Natural killer cell treated with Interleukin-12 subunit alpha and Interleukin-12 subunit beta and Interleukin-15 and Interleukin-18, amount 100 ng/mL, for 72 hours (primary cell): ENCODE results near the gene TNFRSF18. TPM values are rescaled to one million over a fixed set of nuclear protein-coding genes. Genes with fewer than 3 reads are reported as not detected.
A peak's percentile ranks its signal among the peaks of the same experiment; 100 is the strongest.
"Not testable (repeated sequence)": the region's sequence is repeated elsewhere in the genome, so short reads cannot be mapped to it uniquely, and the experiment has no call there.

ENCODE experiments used
- ATAC-seq, 2 donors: fragments of 150-1000 bp; cut with Tn5 transposase in 1 of 2; sonication (Bioruptor Pico), chemical (Tn5 transposase) in 1 of 2; 2 replicates each; pipeline ENCODE4 v1.10.0; 2021
- DNase-seq: peaks from one replicate; pipeline ENCODE4 v3.0.0; 2022; ENCODE audit warnings: low spot score
- H3K27ac Mint-ChIP-seq, 2 donors: 1 replicate in 1 of 2; 2 replicates in 1 of 2; pipeline ENCODE4 v1.8.0; 2022; ENCODE audit warnings: mixed read lengths in 2 of 2, mild to moderate bottlenecking in 1 of 2, moderate library complexity in 1 of 2
- H3K27me3 Mint-ChIP-seq, 2 donors: 1 replicate in 1 of 2; 2 replicates in 1 of 2; pipeline ENCODE4 v1.8.0; 2022; ENCODE audit warnings: mixed read lengths in 2 of 2
- H3K36me3 Mint-ChIP-seq: one replicate; pipeline ENCODE4 v1.8.0; 2022; ENCODE audit warnings: mixed read lengths
- H3K4me1 Mint-ChIP-seq, 2 donors: 1 replicate in 1 of 2; 2 replicates in 1 of 2; pipeline ENCODE4 v1.8.0; 2022; ENCODE audit warnings: low read depth in 2 of 2, mixed read lengths in 2 of 2, mild to moderate bottlenecking in 1 of 2
- H3K4me3 Mint-ChIP-seq: one replicate; pipeline ENCODE4 v1.8.0; 2022; ENCODE audit warnings: mixed read lengths
- H3K9me3 Mint-ChIP-seq: 2 replicates; pipeline ENCODE4 v1.8.0; 2022; ENCODE audit warnings: mixed read lengths
- total RNA-seq, 2 donors: library from RNA; stranded (reverse); gene quantifications; one replicate each; pipeline ENCODE4 v1.2.3, GENCODE V29; 2022

The TNFRSF18 gene
- total RNA-seq, 2 donors from 2014 or later = 295 to 591 TPM

DNA sequence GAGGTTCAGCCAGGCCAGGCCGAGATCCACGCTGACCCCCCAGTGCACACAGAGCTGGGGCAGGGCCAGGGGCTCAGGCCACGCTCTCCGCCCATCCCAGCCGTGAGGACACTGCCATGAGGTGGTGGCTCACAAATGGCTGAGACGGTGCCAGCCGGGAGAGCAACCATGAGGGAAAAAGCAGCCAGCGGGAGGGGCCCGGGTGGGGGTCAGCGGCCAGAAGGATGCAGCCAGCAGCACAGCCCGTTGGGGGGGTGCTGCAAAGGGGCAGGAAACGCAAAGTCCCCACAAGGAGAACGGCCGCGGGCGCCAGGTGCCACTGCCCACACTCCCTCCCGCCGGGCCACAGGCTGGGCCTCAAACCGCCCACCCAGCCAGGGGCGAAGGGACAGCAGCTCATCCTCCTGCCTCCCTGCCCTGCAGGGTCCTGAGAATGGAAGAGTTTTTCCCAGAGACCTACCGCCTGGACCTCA, 24.4 kb downstream of the TNFRSF18 start:
- peaks cover 8 to 25% of the 10 kb centered on the region in 2 donors for H3K4me1 Mint-ChIP-seq
- H3K27me3 Mint-ChIP-seq = peaks cover 4 to 6% of the 10 kb centered on the region in 2 donors
- no peak for ATAC-seq
- H3K9me3 Mint-ChIP-seq = no peaks in the 10 kb centered on the region
- H3K4me3 Mint-ChIP-seq = no peak overlapping the region
- no peaks in the 10 kb centered on the region for H3K36me3 Mint-ChIP-seq
- peak; percentile 51 for DNase-seq
- H3K27ac Mint-ChIP-seq = no peak overlapping the region

- H3K27ac Mint-ChIP-seq = no peak overlapping the region
- ATAC-seq (no peak), DNase-seq (peak; percentile 56)
- H3K4me1 Mint-ChIP-seq = peaks cover 8 to 28% of the 10 kb centered on the region in 2 donors
- H3K27me3 Mint-ChIP-seq = peaks cover 9% of the 10 kb centered on the region in 2 donors
- no peaks in the 10 kb centered on the region for H3K9me3 Mint-ChIP-seq
- no peak overlapping the region for H3K4me3 Mint-ChIP-seq
- H3K36me3 Mint-ChIP-seq = no peaks in the 10 kb centered on the region
Observed at GRCh38 chr1:1181129-1181937, 25.1 kb downstream of the TNFRSF18 start.

- DNase-seq = peak; percentile 56
- Mint-ChIP-seq H3K9me3 (no peaks in the 10 kb centered on the region), H3K27ac (no peak overlapping the region), H3K4me1 (peaks cover 8 to 23% of the 10 kb centered on the region in 2 donors), H3K4me3 (no peak overlapping the region), H3K36me3 (no peaks in the 10 kb centered on the region), H3K27me3 (peaks cover 9 to 13% of the 10 kb centered on the region in 2 donors)
- ATAC-seq = no peak
Observed at GRCh38 chr1:1179983-1180861, 26.2 kb downstream of the TNFRSF18 start.

DNA sequence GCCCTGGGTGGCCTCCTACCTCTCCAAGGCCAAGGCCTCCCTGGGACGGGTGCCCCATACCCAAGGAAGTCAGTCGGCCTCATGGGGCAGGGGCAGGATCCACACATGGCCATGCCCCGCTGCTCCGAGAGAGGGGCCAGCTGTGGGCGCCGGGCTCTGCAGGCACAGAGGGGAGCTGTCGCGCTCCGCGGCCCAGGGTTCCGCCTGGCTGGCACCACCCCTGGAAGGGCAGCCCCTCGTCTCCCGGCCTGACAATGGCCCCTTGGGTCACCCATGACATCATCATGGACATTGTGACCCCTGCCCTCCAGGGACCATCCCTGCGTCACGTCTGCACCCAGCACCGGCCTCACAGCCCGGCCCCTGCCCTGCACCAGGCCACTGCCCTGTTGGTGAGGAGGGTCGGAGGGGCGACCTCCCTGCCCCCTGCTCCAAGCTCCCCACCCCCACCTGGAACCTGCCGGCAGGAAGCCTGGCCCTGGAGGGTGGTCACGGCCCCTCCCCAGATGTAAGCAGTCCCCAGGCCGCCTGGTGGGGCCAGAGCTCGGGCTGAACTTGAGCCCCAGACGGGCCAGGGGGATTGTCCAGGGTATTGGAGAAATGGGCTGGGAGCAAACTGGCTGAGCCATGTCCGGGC, 26.9 kb downstream of the TNFRSF18 start:
- peaks cover 8 to 23% of the 10 kb centered on the region in 2 donors for H3K4me1 Mint-ChIP-seq
- H3K36me3 Mint-ChIP-seq = no peaks in the 10 kb centered on the region
- no peaks in the 10 kb centered on the region for H3K9me3 Mint-ChIP-seq
- H3K27ac Mint-ChIP-seq = no peak overlapping the region
- H3K27me3 Mint-ChIP-seq = peaks cover 9 to 13% of the 10 kb centered on the region in 2 donors
- H3K4me3 Mint-ChIP-seq = no peak overlapping the region
- no peak for DNase-seq
- peak in 1 of 2 donors; percentile 26 for ATAC-seq

- DNase-seq (peak; percentile 55), ATAC-seq (peak in 1 of 2 donors; percentile 2)
- Mint-ChIP-seq H3K36me3 (no peaks in the 10 kb centered on the region), H3K4me1 (peaks cover 8 to 23% of the 10 kb centered on the region in 2 donors), H3K27me3 (peaks cover 9 to 13% of the 10 kb centered on the region in 2 donors), H3K4me3 (no peak overlapping the region), H3K9me3 (no peaks in the 10 kb centered on the region), H3K27ac (no peak overlapping the region)
Observed at GRCh38 chr1:1178794-1179331, 27.5 kb downstream of the TNFRSF18 start.

GRCh38 chr1:1177452-1178206, 28.8 kb downstream of the TNFRSF18 start:
- DNase-seq (no peak), ATAC-seq (no peak)
- no peaks in the 10 kb centered on the region for H3K36me3 Mint-ChIP-seq
- H3K9me3 Mint-ChIP-seq = no peaks in the 10 kb centered on the region
- H3K4me1 Mint-ChIP-seq = peaks cover 8 to 19% of the 10 kb centered on the region in 2 donors
- no peak overlapping the region for H3K27ac Mint-ChIP-seq
- no peak overlapping the region for H3K4me3 Mint-ChIP-seq
- H3K27me3 Mint-ChIP-seq = peaks cover 9 to 13% of the 10 kb centered on the region in 2 donors

- ATAC-seq (no peak), DNase-seq (no peak)
- Mint-ChIP-seq H3K4me1 (peaks cover 8 to 18% of the 10 kb centered on the region in 2 donors), H3K36me3 (no peaks in the 10 kb centered on the region), H3K9me3 (no peaks in the 10 kb centered on the region), H3K27me3 (peaks cover 9 to 15% of the 10 kb centered on the region in 2 donors), H3K4me3 (no peak overlapping the region), H3K27ac (peak overlapping the region in 1 of 2 donors; percentile 0)
Observed at GRCh38 chr1:1176931-1177330, 29.5 kb downstream of the TNFRSF18 start.

- DNase-seq, H3K4me3 Mint-ChIP-seq, ATAC-seq, H3K27ac Mint-ChIP-seq, H3K36me3 Mint-ChIP-seq, H3K9me3 Mint-ChIP-seq: not testable (repeated sequence)
- peaks cover 9 to 13% of the 10 kb centered on the region in 2 donors for H3K27me3 Mint-ChIP-seq
- peaks cover 3 to 12% of the 10 kb centered on the region in 2 donors for H3K4me1 Mint-ChIP-seq
Observed at GRCh38 chr1:1176063-1176761, 30.2 kb downstream of the TNFRSF18 start.

DNA sequence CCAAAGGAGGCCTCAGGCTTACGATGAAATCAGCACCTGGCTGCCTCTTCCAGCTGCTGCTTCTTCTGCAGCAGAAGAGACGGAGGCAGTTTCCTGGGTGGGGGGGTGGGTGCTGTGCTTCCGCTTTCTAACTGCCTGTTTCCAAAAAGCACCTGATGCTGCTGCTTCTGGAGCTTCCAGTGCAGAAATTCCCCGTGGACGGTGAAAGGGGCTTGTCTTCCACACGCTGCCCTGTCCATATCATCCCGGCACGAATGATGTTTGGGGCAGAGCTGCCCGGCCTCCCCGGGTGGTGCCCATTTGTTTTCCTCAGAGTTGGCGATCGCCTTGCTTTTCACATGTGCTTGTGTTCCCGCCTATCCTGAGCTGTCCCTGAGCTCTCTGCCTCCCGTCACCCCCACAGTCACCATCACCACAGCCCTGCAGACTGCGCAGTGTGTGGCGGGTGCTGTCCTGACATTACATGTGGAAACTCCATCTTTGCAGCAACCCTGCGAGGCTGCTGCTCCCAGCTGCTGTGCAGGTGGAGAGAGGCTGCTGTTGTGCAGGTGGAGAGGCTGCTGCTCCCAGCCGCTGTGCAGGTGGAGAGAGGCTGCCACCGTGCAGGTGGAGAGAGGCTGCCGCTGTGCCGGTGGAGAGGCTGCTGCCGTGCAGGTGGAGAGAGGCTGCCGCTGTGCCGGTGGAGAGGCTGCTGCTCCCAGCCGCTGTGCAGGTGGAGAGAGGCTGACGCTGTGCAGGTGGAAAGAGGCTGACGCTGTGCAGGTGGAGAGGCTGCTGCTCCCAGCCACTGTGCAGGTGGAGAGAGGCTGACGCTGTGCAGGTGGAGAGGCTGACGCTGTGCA, 30.9 kb downstream of the TNFRSF18 start:
- DNase-seq = no peak
- no peaks in the 10 kb centered on the region for H3K9me3 Mint-ChIP-seq

GRCh38 chr1:1173793-1174415, 32.5 kb downstream of the TNFRSF18 start, which contains the start of gene TTLL10:
Gene TTLL10, plus strand, starts transcription at chr1:1173880. Its CDS starts 5,336 bp downstream, at chr1:1179216.
- no peak for DNase-seq
- Mint-ChIP-seq H3K27ac (no peak within 1 kb of the TSS), H3K4me3 (no peak within 1 kb of the TSS), H3K4me1 (peaks cover 0 to 13% of the 10 kb centered on the region in 2 donors), H3K36me3 (no peaks in the 10 kb centered on the region), H3K27me3 (peaks cover 9 to 11% of the 10 kb centered on the region in 2 donors), H3K9me3 (no peaks in the 10 kb centered on the region)
- peak; percentile 29 to 37 for ATAC-seq

More for the DNA sequence above, 30.9 kb downstream of the TNFRSF18 start:
- H3K27ac Mint-ChIP-seq = no peak overlapping the region
- no peak overlapping the region for H3K4me3 Mint-ChIP-seq
- H3K27me3 Mint-ChIP-seq = peaks cover 9 to 11% of the 10 kb centered on the region in 2 donors
- ATAC-seq = no peak
- H3K4me1 Mint-ChIP-seq = peaks cover 0 to 10% of the 10 kb centered on the region in 2 donors
- no peaks in the 10 kb centered on the region for H3K36me3 Mint-ChIP-seq
